SK-N-MC (cell line): ENCODE data around the gene MS4A12.

Experiments used
- FOXP2 ChIP-seq: optimal IDR thresholded peaks from 2 replicates; pipeline ENCODE3; 2011; ENCODE audit warnings: mild to moderate bottlenecking, moderate library complexity; ENCODE audit not compliant: insufficient read depth; ENCODE audit errors: extremely low read length, control extremely low read depth
- POLR2AphosphoS5 ChIP-seq: IDR thresholded peaks from 2 replicates; pipeline ENCODE4 v1.6.1; 2012; ENCODE audit warnings: mild to moderate bottlenecking, low read depth, low read length, borderline replicate concordance

- TF ChIP-seq FOXP2 = no peak
- TF ChIP-seq POLR2AphosphoS5 = no peak
These were observed 7.8 kb downstream of the MS4A12 start for GRCh38 chr11:60500276-60500910.
